Upper lobe of right lung (tissue), 1 donor: ENCODE results near the gene PIGK. TPM values are rescaled to one million over a fixed set of nuclear protein-coding genes. Genes with fewer than 3 reads are reported as not detected.

Experiments
- ATAC-seq: fragments of 200-7000 bp; cut with Tn5 transposase; one replicate; pipeline ENCODE4 v1.9.1; 2020; ENCODE audit warnings: mild to moderate bottlenecking, moderate library complexity
- DNase-seq: peaks from one replicate; pipeline ENCODE4 v3.0.0-alpha.2; 2020
- H3K27ac ChIP-seq: fragments of 200-600 bp; one replicate; pipeline ENCODE4 v1.8.0; 2022
- H3K27me3 ChIP-seq: fragments of 200-600 bp; one replicate; pipeline ENCODE4 v1.8.0; 2022; ENCODE audit warnings: mild to moderate bottlenecking
- H3K36me3 ChIP-seq: fragments of 200-600 bp; one replicate; pipeline ENCODE4 v1.8.0; 2022
- H3K4me1 ChIP-seq: fragments of 200-600 bp; one replicate; pipeline ENCODE4 v1.8.0; 2022
- H3K4me3 ChIP-seq: fragments of 200-600 bp; one replicate; pipeline ENCODE4 v1.8.0; 2022; ENCODE audit warnings: mild to moderate bottlenecking
- H3K9me3 ChIP-seq: fragments of 200-600 bp; one replicate; pipeline ENCODE4 v1.8.0; 2022
- CTCF ChIP-seq: fragments of 200-600 bp; IDR thresholded peaks from one replicate; pipeline ENCODE4 v1.8.0; 2022; ENCODE audit warnings: antibody characterized with exemption
- intact Hi-C: fragments of 100-400 bp; cut with DNase I; formaldehyde crosslinking; loops from one replicate; pipeline ENCODE4 v1.11.0; 2022
- total RNA-seq: library from RNA; stranded (reverse); fragmentation: NEBNext Ultra II Directional; extraction: Animal tissue kit (Norgen Biotek cat#: 25700); gene quantifications from one replicate; pipeline ENCODE4 v1.2.1, GENCODE V29; 2021
- donor health status: DM: no; HTN: yes; CAD: no; lungs with severe emphysema.

Gene PIGK
- total RNA-seq, 1 donor from 2014 or later = 29.9 TPM

- intact Hi-C loops = no loop called here
- H3K9me3 ChIP-seq = no peaks in the 10 kb centered on the region
- no peak for TF ChIP-seq CTCF
These were observed 30.9 kb upstream of the PIGK start for GRCh38 chr1:77250126-77250525.

GRCh38 chr1:77245830-77246229, 26.6 kb upstream of the PIGK start:
- H3K4me1 ChIP-seq = no peaks in the 10 kb centered on the region
- no peaks in the 10 kb centered on the region for H3K27me3 ChIP-seq
- DNase-seq = no peak
- TF ChIP-seq CTCF = no peak
- no peaks in the 10 kb centered on the region for H3K9me3 ChIP-seq
- no peaks in the 10 kb centered on the region for H3K36me3 ChIP-seq
- H3K27ac ChIP-seq = no peak overlapping the region
- H3K4me3 ChIP-seq = no peak overlapping the region
- intact Hi-C loops = no loop called here
- ATAC-seq = no peak

More at GRCh38 chr1:77250126-77250525, 30.9 kb upstream of the PIGK start:
- Histone ChIP-seq H3K4me3 (no peak overlapping the region), H3K4me1 (no peaks in the 10 kb centered on the region), H3K27ac (no peak overlapping the region), H3K27me3 (no peaks in the 10 kb centered on the region), H3K36me3 (no peaks in the 10 kb centered on the region)
- ATAC-seq (no peak), DNase-seq (no peak)

- no peak for DNase-seq
- TF ChIP-seq CTCF = no peak
- no peak for ATAC-seq
- Histone ChIP-seq H3K4me1 (no peaks in the 10 kb centered on the region), H3K4me3 (no peak overlapping the region), H3K9me3 (no peaks in the 10 kb centered on the region), H3K27me3 (no peaks in the 10 kb centered on the region), H3K27ac (no peak overlapping the region), H3K36me3 (no peaks in the 10 kb centered on the region)
- intact Hi-C loops = no loop called here
These were observed 20.1 kb upstream of the PIGK start for GRCh38 chr1:77239311-77239710.

- TF ChIP-seq CTCF = no peak
- no peak for ATAC-seq
- H3K27ac ChIP-seq = no peak overlapping the region
- H3K36me3 ChIP-seq = no peaks in the 10 kb centered on the region
- no peak overlapping the region for H3K4me3 ChIP-seq
- intact Hi-C loops = no loop called here
- DNase-seq = no peak
- no peaks in the 10 kb centered on the region for H3K27me3 ChIP-seq
- H3K4me1 ChIP-seq = no peaks in the 10 kb centered on the region
- H3K9me3 ChIP-seq = no peaks in the 10 kb centered on the region
These were observed 19.2 kb upstream of the PIGK start for GRCh38 chr1:77238462-77238861.

- Histone ChIP-seq H3K27ac (no peak overlapping the region), H3K9me3 (no peaks in the 10 kb centered on the region), H3K36me3 (no peaks in the 10 kb centered on the region), H3K4me1 (no peaks in the 10 kb centered on the region), H3K27me3 (no peaks in the 10 kb centered on the region), H3K4me3 (no peak overlapping the region)
- DNase-seq (no peak), ATAC-seq (no peak)
- intact Hi-C loops = no loop called here
- TF ChIP-seq CTCF = no peak
These were observed 15.7 kb upstream of the PIGK start for GRCh38 chr1:77234943-77235342.

GRCh38 chr1:77234096-77234495, 14.9 kb upstream of the PIGK start:
- intact Hi-C loops = no loop called here
- no peak for TF ChIP-seq CTCF
- Histone ChIP-seq H3K36me3 (no peaks in the 10 kb centered on the region), H3K9me3 (no peaks in the 10 kb centered on the region), H3K27ac (no peak overlapping the region), H3K27me3 (no peaks in the 10 kb centered on the region), H3K4me1 (no peaks in the 10 kb centered on the region), H3K4me3 (no peak overlapping the region)
- DNase-seq = no peak
- no peak for ATAC-seq
